Activated CD4-positive, alpha-beta memory T cell treated with anti-CD3 and anti-CD28 coated beads, Interleukin-2, amount 10 ng/mL, durations not matched to agents 7 days and 5 days (primary cell): ENCODE measurements around the gene OR13C4. TPM values are rescaled to one million over a fixed set of nuclear protein-coding genes. Genes with fewer than 3 reads are reported as not detected.

Experiments used
- CTCF ChIA-PET: fragments of 350-600 bp; sonication (Branson Sonifier 250); formaldehyde crosslinking; loops from one replicate; lab custom pipeline; 2021; ENCODE audit warnings: antibody characterized with exemption, inconsistent platforms; lab: Charles Lee
- POLR2A ChIA-PET: fragments of 350-600 bp; sonication (Branson Sonifier 250); formaldehyde crosslinking; loops from one replicate; lab custom pipeline; 2021; ENCODE audit warnings: antibody characterized with exemption; lab: Charles Lee
- DNase-seq: peaks from one replicate; pipeline ENCODE4 v3.0.0-alpha.2; 2020
- H3K27ac Mint-ChIP-seq: one replicate; pipeline ENCODE4 v1.8.0; 2021; ENCODE audit warnings: mild to moderate bottlenecking, mixed read lengths
- H3K27me3 Mint-ChIP-seq: one replicate; pipeline ENCODE4 v1.8.0; 2021; ENCODE audit warnings: mixed read lengths
- H3K36me3 Mint-ChIP-seq: one replicate; pipeline ENCODE4 v1.8.0; 2021; ENCODE audit warnings: low read depth, mixed read lengths
- H3K4me1 Mint-ChIP-seq: one replicate; pipeline ENCODE4 v1.8.0; 2021; ENCODE audit warnings: mixed read lengths
- H3K4me3 Mint-ChIP-seq: one replicate; pipeline ENCODE4 v1.8.0; 2021; ENCODE audit warnings: mild to moderate bottlenecking, mixed read lengths
- H3K9me3 Mint-ChIP-seq: one replicate; pipeline ENCODE4 v1.8.0; 2021; ENCODE audit warnings: mixed read lengths
- total RNA-seq, 2 experiments: library from RNA; stranded (reverse); gene quantifications; one replicate each; pipeline ENCODE4 v1.2.3, GENCODE V29; 2021

OR13C4 gene
- total RNA-seq, 2 experiments from 2014 or later, result not detected

GRCh38 chr9:104503963-104504362 is 23.0 kb downstream of the OR13C4 start, which contains the start of gene OR13F1:
Gene OR13F1, plus strand, starts transcription at chr9:104504263. Its CDS starts 0 bp downstream, at chr9:104504263.
- Mint-ChIP-seq H3K27me3 (no peaks in the 10 kb centered on the region), H3K9me3 (peaks cover 3% of the 10 kb centered on the region), H3K36me3 (no peaks in the 10 kb centered on the region), H3K4me3 (no peak within 1 kb of the TSS), H3K27ac (no peak within 1 kb of the TSS), H3K4me1 (no peaks in the 10 kb centered on the region)
- ChIA-PET POLR2A (no interaction called here), CTCF (no interaction called here)
- DNase-seq, result no peak

- POLR2A ChIA-PET, result no interaction called here
- H3K27ac Mint-ChIP-seq, result no peak overlapping the region
Observed at GRCh38 chr9:104503440-104503839, 23.6 kb downstream of the OR13C4 start.

GRCh38 chr9:104494808-104495207 is 32.2 kb downstream of the OR13C4 start:
- H3K36me3 Mint-ChIP-seq, result no peaks in the 10 kb centered on the region
- no peaks in the 10 kb centered on the region for H3K27me3 Mint-ChIP-seq
- ChIA-PET CTCF (no interaction called here), POLR2A (no interaction called here)
- H3K9me3 Mint-ChIP-seq, result no peaks in the 10 kb centered on the region
- H3K4me1 Mint-ChIP-seq, result no peaks in the 10 kb centered on the region
- H3K27ac Mint-ChIP-seq, result no peak overlapping the region
- H3K4me3 Mint-ChIP-seq, result no peak overlapping the region
- DNase-seq, result no peak

More at GRCh38 chr9:104503440-104503839, 23.6 kb downstream of the OR13C4 start:
- no peaks in the 10 kb centered on the region for H3K36me3 Mint-ChIP-seq
- CTCF ChIA-PET, result no interaction called here
- no peak for DNase-seq
- peaks cover 3% of the 10 kb centered on the region for H3K9me3 Mint-ChIP-seq
- no peaks in the 10 kb centered on the region for H3K27me3 Mint-ChIP-seq
- H3K4me1 Mint-ChIP-seq, result no peaks in the 10 kb centered on the region
- H3K4me3 Mint-ChIP-seq, result no peak overlapping the region

- CTCF ChIA-PET, result no interaction called here
Observed at GRCh38 chr9:104485014-104485413, 42.0 kb downstream of the OR13C4 start.

GRCh38 chr9:104482921-104483570 is 44.0 kb downstream of the OR13C4 start:
- Mint-ChIP-seq H3K9me3 (no peaks in the 10 kb centered on the region), H3K4me1 (no peaks in the 10 kb centered on the region), H3K36me3 (no peaks in the 10 kb centered on the region), H3K4me3 (no peak overlapping the region), H3K27ac (no peak overlapping the region), H3K27me3 (no peaks in the 10 kb centered on the region)
- ChIA-PET POLR2A (no interaction called here), CTCF (no interaction called here)
- no peak for DNase-seq

More at GRCh38 chr9:104485014-104485413, 42.0 kb downstream of the OR13C4 start:
- H3K27ac Mint-ChIP-seq, result no peak overlapping the region
- POLR2A ChIA-PET, result no interaction called here
- H3K27me3 Mint-ChIP-seq, result no peaks in the 10 kb centered on the region
- no peak for DNase-seq
- no peaks in the 10 kb centered on the region for H3K36me3 Mint-ChIP-seq
- no peak overlapping the region for H3K4me3 Mint-ChIP-seq
- no peaks in the 10 kb centered on the region for H3K9me3 Mint-ChIP-seq
- no peaks in the 10 kb centered on the region for H3K4me1 Mint-ChIP-seq

Other genes starting within 250 kb of the OR13C4 start
- gene OR13F1, start 22.9 kb downstream of the OR13C4 start, total RNA-seq, result not detected
- gene OR13C3, start 9.6 kb upstream of the OR13C4 start, total RNA-seq, result not detected
- not detected for gene OR13C8, start 42.0 kb upstream of the OR13C4 start, total RNA-seq
- not detected for gene OR13C5, start 72.2 kb upstream of the OR13C4 start, total RNA-seq
- not detected for gene OR13C2, start 78.4 kb upstream of the OR13C4 start, total RNA-seq
- gene OR13C9, start 91.0 kb upstream of the OR13C4 start, total RNA-seq, result not detected
- gene OR13D1, start 167.3 kb upstream of the OR13C4 start, total RNA-seq, result not detected
- gene NIPSNAP3A, start 220.5 kb upstream of the OR13C4 start, total RNA-seq, result 10 to 100 TPM; 14.0 to 17.1 TPM
- 1 to 10 TPM in 1 of 2 experiments, under 1 TPM in 1; 0.28 to 1.5 TPM for gene NIPSNAP3B, start 236.9 kb upstream of the OR13C4 start, total RNA-seq